H9 (cell line): Measurements from ENCODE around the gene GGTLC2. TPM values are rescaled to one million over a fixed set of nuclear protein-coding genes. Genes with fewer than 3 reads are reported as not detected.

Experiments
- DNase-seq: peaks from one replicate; pipeline ENCODE4 v3.0.0-alpha.2; 2017
- H2AFZ ChIP-seq: one replicate; pipeline ENCODE4 v1.6.1; 2013; ENCODE audit warnings: mild to moderate bottlenecking, low read length, control low read depth, moderate library complexity
- H2AK5ac ChIP-seq: 2 replicates; pipeline ENCODE4 v1.6.1; 2013; ENCODE audit warnings: low read length, control low read depth, mixed read lengths; ENCODE audit not compliant: insufficient read length
- H2BK120ac ChIP-seq: one replicate; pipeline ENCODE4 v1.6.1; 2013; ENCODE audit warnings: low read depth, mild to moderate bottlenecking, low read length, control low read depth, inconsistent platforms; ENCODE audit not compliant: poor library complexity, severe bottlenecking
- H2BK12ac ChIP-seq: 2 replicates; pipeline ENCODE4 v1.6.1; 2013; ENCODE audit warnings: low read length, control low read depth, mixed read lengths, low read depth; ENCODE audit not compliant: insufficient read length
- H2BK15ac ChIP-seq: 2 replicates; pipeline ENCODE4 v1.6.1; 2013; ENCODE audit warnings: low read depth, low read length, control low read depth
- H2BK20ac ChIP-seq: one replicate; pipeline ENCODE4 v1.6.1; 2013; ENCODE audit warnings: low read depth, mild to moderate bottlenecking, low read length, control low read depth, inconsistent platforms; ENCODE audit not compliant: poor library complexity, severe bottlenecking
- H2BK5ac ChIP-seq: 2 replicates; pipeline ENCODE4 v1.6.1; 2013; ENCODE audit warnings: low read length, control low read depth, mixed read lengths; ENCODE audit not compliant: insufficient read length
- H3K14ac ChIP-seq: 2 replicates; pipeline ENCODE4 v1.6.1; 2013; ENCODE audit warnings: low read length, control low read depth; ENCODE audit not compliant: insufficient read depth
- H3K18ac ChIP-seq: 2 replicates; pipeline ENCODE4 v1.6.1; 2013; ENCODE audit warnings: low read depth, mild to moderate bottlenecking, mixed read lengths, low read length, control low read depth; ENCODE audit not compliant: insufficient read length
- H3K23ac ChIP-seq: 2 replicates; pipeline ENCODE4 v1.6.1; 2013; ENCODE audit warnings: low read length, control low read depth, mixed read lengths, low read depth; ENCODE audit not compliant: insufficient read length
- H3K23me2 ChIP-seq: 2 replicates; pipeline ENCODE4 v1.6.1; 2013; ENCODE audit warnings: low read depth, mild to moderate bottlenecking, mixed read lengths, low read length, control low read depth; ENCODE audit not compliant: insufficient read length, poor library complexity, severe bottlenecking
- H3K27ac ChIP-seq: 2 replicates; pipeline ENCODE4 v1.5.1; 2013; ENCODE audit warnings: low read length, control low read depth, mixed read lengths, low read depth; ENCODE audit not compliant: insufficient read length
- H3K27me3 ChIP-seq: 2 replicates; pipeline ENCODE4 v1.6.1; 2013; ENCODE audit warnings: low read length, control low read depth, inconsistent platforms; ENCODE audit not compliant: insufficient read depth
- H3K4ac ChIP-seq: 2 replicates; pipeline ENCODE4 v1.6.1; 2013; ENCODE audit warnings: low read depth, mild to moderate bottlenecking, control low read depth, inconsistent platforms, low read length, moderate library complexity
- H3K4me1 ChIP-seq: 2 replicates; pipeline ENCODE4 v1.6.1; 2013; ENCODE audit warnings: low read length, control low read depth, inconsistent platforms; ENCODE audit not compliant: insufficient read depth
- H3K4me2 ChIP-seq: 2 replicates; pipeline ENCODE4 v1.6.1; 2013; ENCODE audit warnings: low read length, control low read depth, mixed read lengths; ENCODE audit not compliant: insufficient read length, insufficient read depth
- H3K56ac ChIP-seq: 2 replicates; pipeline ENCODE4 v1.6.1; 2013; ENCODE audit warnings: low read depth, mild to moderate bottlenecking, mixed read lengths, low read length, control low read depth; ENCODE audit not compliant: insufficient read length
- H3K79me1 ChIP-seq: 2 replicates; pipeline ENCODE4 v1.6.1; 2013; ENCODE audit warnings: low read depth, mild to moderate bottlenecking, moderate library complexity, low read length, control low read depth, inconsistent platforms; ENCODE audit not compliant: insufficient read depth, poor library complexity, severe bottlenecking
- H3K79me2 ChIP-seq: 2 replicates; pipeline ENCODE4 v1.6.1; 2013; ENCODE audit warnings: low read length, control low read depth, inconsistent platforms; ENCODE audit not compliant: insufficient read depth
- H3K9ac ChIP-seq: 2 replicates; pipeline ENCODE4 v1.6.1; 2013; ENCODE audit warnings: low read length, control low read depth, mixed read lengths; ENCODE audit not compliant: insufficient read length; ENCODE audit errors: extremely low read depth
- H3K9me3 ChIP-seq: one replicate; pipeline ENCODE4 v1.6.1; 2013; ENCODE audit warnings: low read depth, low read length, inconsistent platforms; ENCODE audit not compliant: control insufficient read depth
- H3T11ph ChIP-seq: one replicate; pipeline ENCODE4 v1.6.1; 2013; ENCODE audit warnings: mild to moderate bottlenecking, low read length, control low read depth, inconsistent platforms
- H4K20me1 ChIP-seq: one replicate; pipeline ENCODE4 v1.6.1; 2013; ENCODE audit not compliant: control insufficient read depth, insufficient read length, insufficient read depth
- H4K5ac ChIP-seq: 2 replicates; pipeline ENCODE4 v1.6.1; 2013; ENCODE audit warnings: low read depth, mild to moderate bottlenecking, mixed read lengths, low read length, control low read depth; ENCODE audit not compliant: insufficient read length
- H4K8ac ChIP-seq: replicated peaks from 2 replicates; pipeline ENCODE4 v1.6.1; 2013; ENCODE audit warnings: low read length, control low read depth, mixed read lengths, low read depth; ENCODE audit not compliant: insufficient read length
- H4K91ac ChIP-seq: 2 replicates; pipeline ENCODE4 v1.6.1; 2013; ENCODE audit warnings: low read depth, mild to moderate bottlenecking, moderate library complexity, mixed read lengths, low read length, control low read depth; ENCODE audit not compliant: insufficient read length
- H3K27ac Mint-ChIP-seq, 3 experiments: 2 replicates in 2 of 3; 3 replicates in 1 of 3; pipeline ENCODE4 v1.8.0; 2020 to 2021; ENCODE audit warnings: mixed read lengths in 3 of 3, mild to moderate bottlenecking in 1 of 3, moderate library complexity in 1 of 3
- H3K27me3 Mint-ChIP-seq: 2 replicates; pipeline ENCODE4 v1.8.0; 2021; ENCODE audit warnings: low read depth, mild to moderate bottlenecking, moderate library complexity, mixed read lengths
- H3K36me3 Mint-ChIP-seq, 3 experiments: 2 replicates in 2 of 3; 3 replicates in 1 of 3; pipeline ENCODE4 v1.8.0; 2020 to 2021; ENCODE audit warnings: low read depth in 3 of 3, mixed read lengths in 3 of 3; ENCODE audit not compliant: insufficient read depth in 1 of 3
- H3K4me1 Mint-ChIP-seq, 2 experiments: 2 replicates each; pipeline ENCODE4 v1.8.0; 2020; ENCODE audit warnings: mixed read lengths in 2 of 2
- H3K4me3 Mint-ChIP-seq, 2 experiments: 2 replicates in 1 of 2; 3 replicates in 1 of 2; pipeline ENCODE4 v1.8.0; 2020 to 2021; ENCODE audit warnings: mild to moderate bottlenecking in 2 of 2, mixed read lengths in 2 of 2, moderate library complexity in 1 of 2
- H3K9me3 Mint-ChIP-seq, 2 experiments: 2 replicates in 1 of 2; 3 replicates in 1 of 2; pipeline ENCODE4 v1.8.0; 2020; ENCODE audit warnings: mild to moderate bottlenecking in 2 of 2, mixed read lengths in 2 of 2, moderate library complexity in 1 of 2
- CTCF ChIP-seq: fragments of 200-600 bp; sonication (generic); conservative IDR thresholded peaks from 3 replicates; pipeline ENCODE4 v1.8.0; 2021; ENCODE audit warnings: antibody characterized with exemption, mild to moderate bottlenecking
- WGBS: extraction: QIAGEN DNeasy Blood & Tissue Kit; methylation state at CpG from one replicate; pipeline ENCODE4 v1.1.7; 2013; ENCODE audit warnings: missing lambda C conversion rate, low lambda C conversion rate, mixed read lengths; ENCODE audit not compliant: insufficient read length; ENCODE audit errors: extremely low coverage; 5-methylcytosine and 5-hydroxymethylcytosine counted together
- total RNA-seq: library from RNA; stranded (reverse); gene quantifications from 2 replicates; pipeline ENCODE4 v1.2.1, GENCODE V29; 2021

Gene GGTLC2
- total RNA-seq, 1 experiment from 2014 or later = not detected

- Histone ChIP-seq H4K5ac (no peak overlapping the region), H3K79me1 (no peaks in the 10 kb centered on the region), H3K27ac (no peak overlapping the region), H3K14ac (no peak overlapping the region), H3K4me2 (no peak overlapping the region), H3K79me2 (no peaks in the 10 kb centered on the region), H2AFZ (no peak overlapping the region), H2AK5ac (no peak overlapping the region), H4K8ac (no peak overlapping the region), H4K20me1 (no peaks in the 10 kb centered on the region), H2BK5ac (no peak overlapping the region), H2BK20ac (no peak overlapping the region), H3K9ac (no peak overlapping the region), H3K18ac (no peak overlapping the region), H4K91ac (no peak overlapping the region), H3K4ac (no peak overlapping the region), H2BK120ac (no peak overlapping the region), H3K9me3 (no peaks in the 10 kb centered on the region), H3K4me1 (no peaks in the 10 kb centered on the region), H3K23ac (no peak overlapping the region), H2BK12ac (no peak overlapping the region), H2BK15ac (no peak overlapping the region), H3K56ac (no peak overlapping the region), H3K23me2 (no peaks in the 10 kb centered on the region), H3T11ph (no peak overlapping the region), H3K27me3 (peaks cover 9% of the 10 kb centered on the region; the same call in 1 of the 2 replicates)
- no peak for DNase-seq
- Mint-ChIP-seq H3K27me3 (peaks cover 99% of the 10 kb centered on the region), H3K9me3 (peaks cover 3 to 10% of the 10 kb centered on the region in 2 experiments; a peak in 4 of 5 replicates), H3K36me3 (no peaks in the 10 kb centered on the region), H3K4me3 (no peak overlapping the region), H3K4me1 (no peaks in the 10 kb centered on the region), H3K27ac (no peak overlapping the region)
- TF ChIP-seq CTCF = no peak
- WGBS = no CpG with 5 or more reads among the region's 4 CpGs
These were observed 36.0 kb downstream of the GGTLC2 start for GRCh38 chr22:22680396-22680795.
